Measurements from ENCODE around the gene DENND1A. TPM values are rescaled to one million over a fixed set of nuclear protein-coding genes. Genes with fewer than 3 reads are reported as not detected.
"Not testable (repeated sequence)": the region's sequence is repeated elsewhere in the genome, so short reads cannot be mapped to it uniquely, and the experiment has no call there.

Gene DENND1A
- polyA plus RNA-seq, 1 donor: 12.2 TPM

GRCh38 chr9:123431581-123431980 lies 498.3 kb downstream of the DENND1A start:
- no peak for DNase-seq (ENCODE audit: low read depth)

GRCh38 chr9:123428450-123428849 lies 501.5 kb downstream of the DENND1A start:
- not testable (repeated sequence) for DNase-seq (ENCODE audit: low read depth)

DNA sequence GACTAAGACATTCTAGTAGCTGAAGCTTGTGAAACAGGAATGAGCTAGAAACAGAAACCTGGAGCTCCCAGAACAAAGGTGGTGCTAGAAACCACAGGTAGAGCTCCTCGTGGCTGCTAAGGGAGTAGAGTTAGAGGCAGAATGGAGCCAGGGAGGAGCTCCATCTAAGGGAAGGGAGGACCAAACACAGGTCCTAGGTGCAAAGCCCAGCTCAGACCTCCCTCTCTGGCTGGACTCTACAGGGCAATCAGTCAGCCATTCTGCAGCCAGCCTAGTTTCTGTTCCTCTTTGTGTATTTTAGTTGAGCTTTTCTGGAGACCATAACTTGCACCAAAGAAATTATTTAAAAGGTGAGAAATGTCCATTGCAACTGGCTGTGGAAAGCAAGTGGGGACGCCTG lies 503.5 kb downstream of the DENND1A start:
- DNase-seq (ENCODE audit: low read depth): no peak

- DNase-seq (ENCODE audit: low read depth): no peak
Measured at GRCh38 chr9:123425836-123426365, 504.0 kb downstream of the DENND1A start.

DNA sequence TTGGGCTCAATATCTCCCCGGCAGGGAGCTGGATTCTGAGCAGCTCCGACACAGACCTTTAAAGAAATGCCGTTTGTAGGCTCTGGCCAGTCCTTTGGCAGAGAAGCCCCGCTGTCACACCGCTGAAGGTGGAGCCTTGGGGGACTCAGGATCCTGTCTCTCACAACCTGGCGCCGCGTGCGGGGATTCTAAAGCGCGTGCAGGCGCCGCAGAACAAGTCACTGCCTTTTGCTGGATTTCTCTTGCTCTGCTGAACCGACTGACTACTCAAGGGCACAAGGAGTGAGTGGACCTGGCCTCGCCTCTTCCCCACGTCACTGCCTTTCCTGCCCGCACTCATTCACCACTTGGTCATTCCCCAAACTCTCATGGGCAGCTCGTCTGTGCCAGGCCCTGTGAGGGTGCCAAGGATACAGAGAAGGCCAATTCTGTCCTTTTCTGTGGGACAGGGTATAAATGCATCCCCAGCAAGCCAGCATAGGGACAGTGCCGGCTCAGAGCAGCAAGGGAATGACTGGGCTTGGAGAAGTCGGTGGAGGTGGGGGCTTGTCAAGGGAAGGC lies 504.6 kb downstream of the DENND1A start:
- DNase-seq (ENCODE audit: low read depth): no peak

- no peak for DNase-seq (ENCODE audit: low read depth)
Measured at GRCh38 chr9:123424552-123425225, 505.2 kb downstream of the DENND1A start.

- DNase-seq (ENCODE audit: low read depth): no peak
Measured at GRCh38 chr9:123424131-123424530, 505.8 kb downstream of the DENND1A start.

- no peak for DNase-seq (ENCODE audit: low read depth)
Measured at GRCh38 chr9:123423311-123423640, 506.6 kb downstream of the DENND1A start.

- no peak for DNase-seq (ENCODE audit: low read depth)
Measured at GRCh38 chr9:123422635-123423310, 507.2 kb downstream of the DENND1A start.

DNA sequence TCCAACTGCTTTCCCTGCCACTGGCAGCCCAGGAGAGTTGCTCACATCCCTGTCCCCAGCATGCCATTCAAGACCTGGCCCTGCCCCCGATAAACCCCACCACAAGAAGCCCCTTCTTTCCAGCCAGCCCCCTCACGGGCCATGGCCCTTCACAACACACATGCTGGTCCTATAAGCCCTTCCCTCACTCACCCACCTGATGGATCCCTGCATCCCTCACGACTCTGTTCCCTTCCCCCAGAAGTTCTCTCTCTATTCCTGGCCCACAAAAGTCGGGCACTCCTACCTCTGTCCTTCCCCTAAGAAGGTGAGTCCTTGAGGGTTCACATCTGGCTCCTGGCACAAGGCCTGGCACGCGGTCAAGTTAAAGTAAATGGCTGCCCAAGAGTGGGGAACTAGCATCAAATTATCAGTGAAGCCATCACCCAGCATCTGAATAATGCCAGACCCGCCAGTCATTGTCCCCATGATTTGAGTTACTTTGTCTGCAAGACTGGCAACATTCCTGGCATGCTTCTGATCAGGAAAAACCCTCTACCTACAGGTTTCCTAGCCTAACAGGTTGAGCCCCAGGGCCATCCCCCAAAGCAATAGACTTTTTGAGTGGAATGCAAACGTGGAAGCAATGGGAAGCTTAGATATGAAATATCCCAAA lies 508.0 kb downstream of the DENND1A start:
- DNase-seq (ENCODE audit: low read depth): no peak

DNA sequence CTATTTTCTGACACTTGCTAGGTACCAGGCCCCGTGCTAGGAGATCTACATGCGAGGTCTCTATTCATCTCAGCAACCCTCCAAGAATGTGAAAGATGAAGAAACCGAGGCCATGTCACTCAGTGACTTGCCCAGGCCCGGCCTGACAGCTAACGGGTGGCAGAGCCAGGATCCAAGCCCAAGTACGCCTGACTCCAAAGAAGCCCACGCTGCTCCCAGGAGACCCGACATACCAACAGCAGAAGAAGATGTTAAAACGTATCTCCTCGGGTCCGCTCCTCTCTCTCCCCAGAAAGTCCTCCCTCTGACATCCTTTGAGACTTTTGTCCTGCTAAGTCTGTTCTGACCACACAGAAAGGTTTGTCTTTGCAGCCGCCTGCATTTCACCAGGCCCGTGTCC lies 508.7 kb downstream of the DENND1A start:
- DNase-seq (ENCODE audit: low read depth): no peak

DNA sequence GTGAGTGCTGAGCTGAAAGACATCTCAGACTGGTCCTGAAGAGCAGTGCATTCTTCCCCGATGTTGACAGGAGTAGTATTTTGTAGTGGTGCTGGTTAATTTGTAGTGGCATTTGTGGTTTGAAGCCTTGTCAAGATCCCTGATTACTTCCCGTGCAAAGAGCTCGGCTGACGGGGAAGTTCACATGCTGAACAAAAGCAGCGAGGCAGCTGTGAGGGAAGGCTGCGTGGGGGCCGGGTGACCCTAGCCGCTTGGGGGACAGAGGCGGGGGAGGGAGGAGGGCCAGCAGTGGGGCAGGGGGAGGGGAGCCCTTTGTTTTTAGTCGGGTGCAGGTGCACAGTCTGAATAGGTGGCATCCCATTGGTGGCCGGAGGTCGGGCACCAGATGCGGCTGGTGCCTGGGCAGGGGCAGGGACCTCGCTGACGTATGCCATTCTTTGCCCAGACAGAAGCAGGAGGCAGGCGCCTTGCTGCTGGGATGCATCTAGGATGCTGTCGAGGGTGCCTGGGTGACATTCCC lies 509.3 kb downstream of the DENND1A start:
- DNase-seq (ENCODE audit: low read depth): no peak

- no peak for DNase-seq (ENCODE audit: low read depth)
Measured at GRCh38 chr9:123419721-123420591, 510.0 kb downstream of the DENND1A start.

- DNase-seq (ENCODE audit: low read depth): no peak
Measured at GRCh38 chr9:123419091-123419490, 510.8 kb downstream of the DENND1A start.

GRCh38 chr9:123418506-123418905 lies 511.4 kb downstream of the DENND1A start:
- no peak for DNase-seq (ENCODE audit: low read depth)

DNA sequence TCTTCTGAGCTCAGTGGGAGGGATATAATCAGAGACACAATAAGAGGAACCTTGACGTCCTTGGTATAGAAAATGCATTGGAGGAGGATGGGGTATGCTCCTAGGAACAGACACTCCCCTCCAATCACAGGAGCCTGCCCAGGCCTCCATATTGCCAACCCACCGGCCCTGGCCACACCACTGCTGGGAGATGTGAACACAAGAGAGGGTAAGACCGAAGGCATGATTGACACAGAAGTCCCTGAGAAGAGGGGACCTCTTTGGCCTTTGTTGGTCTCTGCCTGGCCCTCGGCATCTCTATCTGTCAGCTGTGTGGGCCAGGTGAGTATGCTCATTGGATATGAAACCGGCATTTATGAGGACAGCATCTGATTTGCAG lies 511.9 kb downstream of the DENND1A start:
- no peak for DNase-seq (ENCODE audit: low read depth)

GRCh38 chr9:123417289-123418051 lies 512.5 kb downstream of the DENND1A start:
- DNase-seq (ENCODE audit: low read depth): no peak

DNA sequence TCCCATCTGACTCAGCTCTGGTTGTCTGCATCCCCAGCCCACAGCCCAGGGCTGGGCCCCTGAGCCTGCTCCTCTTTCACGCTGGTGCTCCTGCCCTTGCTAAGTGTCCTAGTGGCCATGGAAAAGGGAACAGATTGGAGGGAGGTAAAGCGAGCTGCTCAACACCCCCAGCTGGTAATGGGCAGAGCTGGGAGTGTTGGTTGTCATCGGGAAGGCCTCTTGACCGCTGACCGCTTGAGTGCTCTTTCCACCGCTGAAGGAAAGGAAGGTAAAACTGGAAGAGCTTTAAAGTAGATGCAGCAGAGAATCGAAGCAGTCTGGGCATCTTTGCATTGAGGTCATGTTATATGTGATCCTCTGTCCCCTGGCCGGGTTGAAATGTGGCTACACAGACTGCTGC lies 513.8 kb downstream of the DENND1A start:
- no peak for DNase-seq (ENCODE audit: low read depth)

DNA sequence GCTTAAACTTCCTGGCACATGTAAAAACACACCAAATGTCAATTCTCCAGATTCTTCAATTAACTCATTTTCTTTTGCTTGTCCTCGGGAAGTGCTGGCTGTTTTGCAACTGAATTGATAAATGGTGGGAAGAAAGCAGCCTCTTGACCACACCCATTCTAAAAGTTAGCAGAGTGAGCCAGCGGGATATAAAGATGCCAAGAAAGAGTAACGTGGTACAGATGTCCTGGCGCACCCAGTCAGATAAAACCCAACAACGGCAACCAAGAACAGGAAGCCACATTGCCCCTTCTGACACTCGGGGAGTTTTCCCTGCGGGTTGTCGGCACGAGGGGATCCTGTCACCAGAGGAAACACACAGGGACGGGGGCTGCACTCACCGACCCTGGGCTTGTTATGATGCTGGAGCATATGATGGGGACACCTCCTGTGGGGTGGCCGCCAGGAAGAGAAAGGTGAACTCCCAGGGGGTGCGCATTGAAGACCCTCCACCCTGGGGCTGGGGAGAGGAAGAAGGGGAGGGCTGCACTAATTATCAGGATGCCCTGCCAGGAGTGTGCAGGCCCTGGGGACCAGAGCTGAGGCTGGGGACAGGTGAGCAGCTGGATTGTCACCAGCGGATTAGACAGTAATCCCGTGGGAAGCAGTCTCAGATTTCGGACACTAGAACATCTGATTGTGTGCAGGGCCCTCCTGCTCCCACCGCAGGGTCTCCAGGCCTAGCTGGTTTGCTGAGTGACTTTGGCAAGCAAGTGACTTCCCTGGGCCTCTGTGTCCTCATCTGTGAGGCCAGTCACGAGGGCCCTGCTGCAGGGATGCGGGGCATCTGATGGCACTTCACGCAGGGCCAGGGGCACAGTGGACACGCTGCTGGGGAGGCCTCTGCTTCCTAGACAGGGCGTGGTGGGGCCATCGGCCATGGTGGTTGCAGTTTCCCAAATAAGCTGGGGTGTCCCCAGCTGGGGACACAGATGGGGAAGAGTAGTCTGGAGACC lies 514.7 kb downstream of the DENND1A start:
- DNase-seq (ENCODE audit: low read depth): no peak

All from forelimb muscle (tissue), 1 donor.